HepG2 (cell line): ENCODE results near the gene PCYOX1L. TPM values are rescaled to one million over a fixed set of nuclear protein-coding genes. Genes with fewer than 3 reads are reported as not detected.

ENCODE experiments used
- BRCA1 ChIP-seq: sonication (generic); formaldehyde crosslinking; IDR thresholded peaks from 2 replicates; pipeline ENCODE4 v1.4.0; 2020; ENCODE audit warnings: missing genetic modification reagents
- ELF3 ChIP-seq: IDR thresholded peaks from 2 replicates; pipeline ENCODE4 v1.6.1; 2016; ENCODE audit warnings: missing genetic modification reagents, missing compliant biosample characterization
- ESRRA ChIP-seq: sonication (generic); formaldehyde crosslinking; IDR thresholded peaks from 2 replicates; pipeline ENCODE4 v1.5.1; 2020; ENCODE audit warnings: mild to moderate bottlenecking, low read depth, missing genetic modification reagents
- HDAC2 ChIP-seq: sonication (generic); formaldehyde crosslinking; IDR thresholded peaks from 2 replicates; pipeline ENCODE4 v1.4.0; 2020; ENCODE audit warnings: missing genetic modification reagents
- KDM1A ChIP-seq: IDR thresholded peaks from 2 replicates; pipeline ENCODE4 v1.6.1; 2016; ENCODE audit warnings: missing compliant biosample characterization
- KDM3A ChIP-seq: IDR thresholded peaks from 2 replicates; pipeline ENCODE4 v1.6.1; 2018; ENCODE audit warnings: low read depth, missing compliant biosample characterization
- NFATC3 ChIP-seq: sonication (generic); formaldehyde crosslinking; IDR thresholded peaks from 2 replicates; pipeline ENCODE4 v1.5.1; 2020; ENCODE audit warnings: mild to moderate bottlenecking, missing genetic modification reagents
- NR2C2 ChIP-seq: sonication (generic); formaldehyde crosslinking; IDR thresholded peaks from 2 replicates; pipeline ENCODE4 v1.4.0; 2020; ENCODE audit warnings: missing genetic modification reagents, mild to moderate bottlenecking, moderate library complexity, borderline replicate concordance
- SAP130 ChIP-seq: IDR thresholded peaks from 2 replicates; pipeline ENCODE4 v1.6.1; 2016; ENCODE audit warnings: low read depth
- SRSF9 ChIP-seq: fragments of 200-400 bp; formaldehyde crosslinking; IDR thresholded peaks from 2 replicates; pipeline ENCODE4 v1.6.1; 2018; ENCODE audit warnings: borderline replicate concordance, mild to moderate bottlenecking, low read depth, low read length; ENCODE audit not compliant: insufficient read depth, poor library complexity, severe bottlenecking
- TARDBP ChIP-seq: sonication (generic); formaldehyde crosslinking; IDR thresholded peaks from 2 replicates; pipeline ENCODE4 v1.8.0; 2022; ENCODE audit warnings: mild to moderate bottlenecking, missing genetic modification reagents
- ZNF264 ChIP-seq: sonication (generic); formaldehyde crosslinking; IDR thresholded peaks from 2 replicates; pipeline ENCODE4 v1.4.0; 2020; ENCODE audit warnings: missing genetic modification reagents
- ZNF3 ChIP-seq: IDR thresholded peaks from 2 replicates; pipeline ENCODE4 v1.7.0; 2017; ENCODE audit warnings: inconsistent platforms
- ZNF333 ChIP-seq: sonication (generic); formaldehyde crosslinking; IDR thresholded peaks from 2 replicates; pipeline ENCODE4 v1.4.0; 2020; ENCODE audit warnings: mild to moderate bottlenecking, missing genetic modification reagents, borderline replicate concordance
- ZNF629 ChIP-seq: sonication (generic); formaldehyde crosslinking; conservative IDR thresholded peaks from 2 replicates; pipeline ENCODE4 v1.5.0; 2020; ENCODE audit warnings: missing genetic modification reagents
- polyA plus RNA-seq, 8 experiments: library from polyadenylated mRNA; depleted of rRNA in 3 of 8; stranded (reverse) in 7 of 8; unstranded in 1 of 8; fragments of >200 nt; fragmentation: Illumina TruSeq in 4 of 8; extraction: Trizol in 4 of 8; gene quantifications; 2 replicates each; pipeline versions ENCODE4 v1.2.1 to v1.2.3, GENCODE V29; 2011 to 2016; ENCODE audit warnings: low read depth in 4 of 8, missing spikeins in 1 of 8, mixed read lengths in 1 of 8; ENCODE audit not compliant: insufficient read depth in 1 of 8
- total RNA-seq, 5 experiments: library from RNA; depleted of rRNA; stranded (reverse); fragments of >200 nt; fragmentation: Illumina TruSeq; extraction: Trizol; gene quantifications; 2 replicates each; pipeline ENCODE4 v1.2.3, GENCODE V29; 2016; ENCODE audit warnings: low read depth in 1 of 5
- TF ChIP-seq, protein P1 (sequence below): sonication (generic); formaldehyde crosslinking; IDR thresholded peaks from 2 replicates; pipeline ENCODE4 v1.9.0; 2021; ENCODE audit warnings: missing genetic modification reagents, borderline replicate concordance
- TF ChIP-seq, protein P2 (sequence below): sonication (generic); formaldehyde crosslinking; IDR thresholded peaks from 2 replicates; pipeline ENCODE4 v1.9.0; 2022; ENCODE audit warnings: low read depth, missing genetic modification reagents
- TF ChIP-seq, protein P3 (sequence below): sonication (generic); formaldehyde crosslinking; IDR thresholded peaks from 2 replicates; pipeline ENCODE4 v1.5.1; 2020; ENCODE audit warnings: mild to moderate bottlenecking, moderate library complexity, missing genetic modification reagents
- TF ChIP-seq, protein P4 (sequence below): sonication (generic); formaldehyde crosslinking; IDR thresholded peaks from 2 replicates; pipeline ENCODE4 v1.4.0; 2020; ENCODE audit warnings: missing genetic modification reagents

PCYOX1L gene
- total and polyA plus RNA-seq, 2 of the 13 experiments (the other 11 are each of a cell fraction or from before 2014, with no cell fraction given): 1.00 to 3.7 TPM

DNA sequence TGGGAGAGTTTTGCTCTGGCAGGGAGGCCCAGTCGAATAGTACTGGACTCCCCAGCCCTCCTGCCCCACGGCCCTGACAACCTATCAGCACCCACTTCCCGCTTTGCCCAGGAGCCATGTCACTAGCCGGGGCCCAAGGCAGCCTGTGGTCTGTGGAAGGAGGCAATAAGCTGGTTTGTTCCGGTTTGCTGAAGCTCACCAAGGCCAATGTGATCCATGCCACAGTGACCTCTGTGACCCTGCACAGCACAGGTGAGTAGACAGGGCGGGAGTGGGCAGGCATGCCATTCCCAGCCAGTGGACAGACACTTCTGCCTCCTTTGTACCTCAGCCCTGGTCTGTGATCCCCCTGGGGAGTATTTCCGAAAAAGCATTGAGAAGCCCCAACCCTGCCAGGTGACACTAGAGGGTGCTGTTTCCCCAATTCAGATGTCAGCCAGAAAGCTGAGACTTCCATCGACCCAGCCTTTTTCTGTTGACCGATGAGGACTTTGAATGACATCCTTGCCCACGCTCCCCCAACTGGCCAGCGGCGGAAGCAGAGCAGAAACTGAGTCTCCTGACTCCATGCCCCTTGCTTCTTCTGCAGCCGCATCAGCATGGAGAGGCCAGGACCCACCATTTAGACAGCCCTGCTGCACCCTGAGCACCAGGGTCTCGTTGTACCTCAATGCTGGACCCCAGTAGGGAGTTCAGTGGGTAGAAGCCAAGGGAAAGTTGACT is 9.6 kb downstream of the PCYOX1L start (continued):
- TF ChIP-seq ZNF264 (no peak), SRSF9 (no peak), ZNF629 (CRISPR knock-in tag) (peak; percentile 79), ZNF333 (CRISPR knock-in tag) (no peak), BRCA1 (CRISPR knock-in tag) (no peak), NR2C2 (no peak; the same call in 1 of the 2 replicates), TARDBP (CRISPR knock-in tag) (no peak), ESRRA (CRISPR knock-in tag) (peak; percentile 71; the same call in 1 of the 2 replicates), NFATC3 (CRISPR knock-in tag) (0 out of 2 replicates have a peak, but pooled peaks have one; percentile 51), ELF3 (CRISPR knock-in tag) (peak; percentile 54), ZNF3 (CRISPR knock-in tag) (no peak), SAP130 (CRISPR knock-in tag) (peak; percentile 59), KDM3A (CRISPR knock-in tag) (peak; percentile 79), HDAC2 (CRISPR knock-in tag) (peak; percentile 69; the same call in 1 of the 2 replicates), KDM1A (CRISPR knock-in tag) (0 out of 2 replicates have a peak, but pooled peaks have one; percentile 35)
- TF ChIP-seq, protein P1, sequence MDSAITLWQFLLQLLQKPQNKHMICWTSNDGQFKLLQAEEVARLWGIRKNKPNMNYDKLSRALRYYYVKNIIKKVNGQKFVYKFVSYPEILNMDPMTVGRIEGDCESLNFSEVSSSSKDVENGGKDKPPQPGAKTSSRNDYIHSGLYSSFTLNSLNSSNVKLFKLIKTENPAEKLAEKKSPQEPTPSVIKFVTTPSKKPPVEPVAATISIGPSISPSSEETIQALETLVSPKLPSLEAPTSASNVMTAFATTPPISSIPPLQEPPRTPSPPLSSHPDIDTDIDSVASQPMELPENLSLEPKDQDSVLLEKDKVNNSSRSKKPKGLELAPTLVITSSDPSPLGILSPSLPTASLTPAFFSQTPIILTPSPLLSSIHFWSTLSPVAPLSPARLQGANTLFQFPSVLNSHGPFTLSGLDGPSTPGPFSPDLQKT (CRISPR knock-in tag): no peak
- TF ChIP-seq, protein P2, sequence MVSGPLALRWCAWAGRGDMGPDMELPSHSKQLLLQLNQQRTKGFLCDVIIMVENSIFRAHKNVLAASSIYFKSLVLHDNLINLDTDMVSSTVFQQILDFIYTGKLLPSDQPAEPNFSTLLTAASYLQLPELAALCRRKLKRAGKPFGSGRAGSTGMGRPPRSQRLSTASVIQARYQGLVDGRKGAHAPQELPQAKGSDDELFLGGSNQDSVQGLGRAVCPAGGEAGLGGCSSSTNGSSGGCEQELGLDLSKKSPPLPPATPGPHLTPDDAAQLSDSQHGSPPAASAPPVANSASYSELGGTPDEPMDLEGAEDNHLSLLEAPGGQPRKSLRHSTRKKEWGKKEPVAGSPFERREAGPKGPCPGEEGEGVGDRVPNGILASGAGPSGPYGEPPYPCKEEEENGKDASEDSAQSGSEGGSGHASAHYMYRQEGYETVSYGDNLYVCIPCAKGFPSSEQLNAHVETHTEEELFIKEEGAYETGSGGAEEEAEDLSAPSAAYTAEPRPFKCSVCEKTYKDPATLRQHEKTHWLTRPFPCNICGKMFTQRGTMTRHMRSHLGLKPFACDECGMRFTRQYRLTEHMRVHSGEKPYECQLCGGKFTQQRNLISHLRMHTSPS: peak; percentile 83; the same call in 1 of the 2 replicates
- TF ChIP-seq, protein P3, sequence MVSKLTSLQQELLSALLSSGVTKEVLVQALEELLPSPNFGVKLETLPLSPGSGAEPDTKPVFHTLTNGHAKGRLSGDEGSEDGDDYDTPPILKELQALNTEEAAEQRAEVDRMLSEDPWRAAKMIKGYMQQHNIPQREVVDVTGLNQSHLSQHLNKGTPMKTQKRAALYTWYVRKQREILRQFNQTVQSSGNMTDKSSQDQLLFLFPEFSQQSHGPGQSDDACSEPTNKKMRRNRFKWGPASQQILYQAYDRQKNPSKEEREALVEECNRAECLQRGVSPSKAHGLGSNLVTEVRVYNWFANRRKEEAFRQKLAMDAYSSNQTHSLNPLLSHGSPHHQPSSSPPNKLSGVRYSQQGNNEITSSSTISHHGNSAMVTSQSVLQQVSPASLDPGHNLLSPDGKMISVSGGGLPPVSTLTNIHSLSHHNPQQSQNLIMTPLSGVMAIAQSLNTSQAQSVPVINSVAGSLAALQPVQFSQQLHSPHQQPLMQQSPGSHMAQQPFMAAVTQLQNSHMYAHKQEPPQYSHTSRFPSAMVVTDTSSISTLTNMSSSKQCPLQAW: no peak; the same call in 1 of the 2 replicates
- TF ChIP-seq, protein P4, sequence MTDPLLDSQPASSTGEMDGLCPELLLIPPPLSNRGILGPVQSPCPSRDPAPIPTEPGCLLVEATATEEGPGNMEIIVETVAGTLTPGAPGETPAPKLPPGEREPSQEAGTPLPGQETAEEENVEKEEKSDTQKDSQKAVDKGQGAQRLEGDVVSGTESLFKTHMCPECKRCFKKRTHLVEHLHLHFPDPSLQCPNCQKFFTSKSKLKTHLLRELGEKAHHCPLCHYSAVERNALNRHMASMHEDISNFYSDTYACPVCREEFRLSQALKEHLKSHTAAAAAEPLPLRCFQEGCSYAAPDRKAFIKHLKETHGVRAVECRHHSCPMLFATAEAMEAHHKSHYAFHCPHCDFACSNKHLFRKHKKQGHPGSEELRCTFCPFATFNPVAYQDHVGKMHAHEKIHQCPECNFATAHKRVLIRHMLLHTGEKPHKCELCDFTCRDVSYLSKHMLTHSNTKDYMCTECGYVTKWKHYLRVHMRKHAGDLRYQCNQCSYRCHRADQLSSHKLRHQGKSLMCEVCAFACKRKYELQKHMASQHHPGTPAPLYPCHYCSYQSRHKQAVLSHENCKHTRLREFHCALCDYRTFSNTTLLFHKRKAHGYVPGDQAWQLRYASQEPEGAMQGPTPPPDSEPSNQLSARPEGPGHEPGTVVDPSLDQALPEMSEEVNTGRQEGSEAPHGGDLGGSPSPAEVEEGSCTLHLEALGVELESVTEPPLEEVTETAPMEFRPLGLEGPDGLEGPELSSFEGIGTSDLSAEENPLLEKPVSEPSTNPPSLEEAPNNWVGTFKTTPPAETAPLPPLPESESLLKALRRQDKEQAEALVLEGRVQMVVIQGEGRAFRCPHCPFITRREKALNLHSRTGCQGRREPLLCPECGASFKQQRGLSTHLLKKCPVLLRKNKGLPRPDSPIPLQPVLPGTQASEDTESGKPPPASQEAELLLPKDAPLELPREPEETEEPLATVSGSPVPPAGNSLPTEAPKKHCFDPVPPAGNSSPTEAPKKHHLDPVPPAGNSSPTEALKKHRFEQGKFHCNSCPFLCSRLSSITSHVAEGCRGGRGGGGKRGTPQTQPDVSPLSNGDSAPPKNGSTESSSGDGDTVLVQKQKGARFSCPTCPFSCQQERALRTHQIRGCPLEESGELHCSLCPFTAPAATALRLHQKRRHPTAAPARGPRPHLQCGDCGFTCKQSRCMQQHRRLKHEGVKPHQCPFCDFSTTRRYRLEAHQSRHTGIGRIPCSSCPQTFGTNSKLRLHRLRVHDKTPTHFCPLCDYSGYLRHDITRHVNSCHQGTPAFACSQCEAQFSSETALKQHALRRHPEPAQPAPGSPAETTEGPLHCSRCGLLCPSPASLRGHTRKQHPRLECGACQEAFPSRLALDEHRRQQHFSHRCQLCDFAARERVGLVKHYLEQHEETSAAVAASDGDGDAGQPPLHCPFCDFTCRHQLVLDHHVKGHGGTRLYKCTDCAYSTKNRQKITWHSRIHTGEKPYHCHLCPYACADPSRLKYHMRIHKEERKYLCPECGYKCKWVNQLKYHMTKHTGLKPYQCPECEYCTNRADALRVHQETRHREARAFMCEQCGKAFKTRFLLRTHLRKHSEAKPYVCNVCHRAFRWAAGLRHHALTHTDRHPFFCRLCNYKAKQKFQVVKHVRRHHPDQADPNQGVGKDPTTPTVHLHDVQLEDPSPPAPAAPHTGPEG (CRISPR knock-in tag): no peak
